GM21619 (cell line): ENCODE measurements around the gene STIM1.
"Not testable (repeated sequence)": the region's sequence is repeated elsewhere in the genome, so short reads cannot be mapped to it uniquely, and the experiment has no call there.

Experiments used
- ATAC-seq: cut with Tn5 transposase; IDR thresholded peaks from one replicate; pipeline ENCODE4 v1.9.1; 2021; ENCODE audit not compliant: unreplicated experiment

STIM1 gene

GRCh38 chr11:3879967-3880542 is 24.6 kb downstream of the STIM1 start:
- ATAC-seq, result peak; percentile 43

- peak; percentile 32 for ATAC-seq
Measured at GRCh38 chr11:3880724-3881123, 25.3 kb downstream of the STIM1 start.

- no peak for ATAC-seq
Measured at GRCh38 chr11:3882655-3883054, 27.2 kb downstream of the STIM1 start.

GRCh38 chr11:3885855-3886254 is 30.4 kb downstream of the STIM1 start:
- no peak for ATAC-seq

GRCh38 chr11:3886985-3887384 is 31.5 kb downstream of the STIM1 start:
- no peak for ATAC-seq

- ATAC-seq, result no peak
Measured at GRCh38 chr11:3888876-3889275, 33.4 kb downstream of the STIM1 start.

GRCh38 chr11:3890014-3890413 is 34.5 kb downstream of the STIM1 start:
- no peak for ATAC-seq

- ATAC-seq, result no peak
Measured at GRCh38 chr11:3890806-3891205, 35.3 kb downstream of the STIM1 start.

GRCh38 chr11:3891751-3892150 is 36.3 kb downstream of the STIM1 start:
- ATAC-seq, result no peak

- no peak for ATAC-seq
Measured at GRCh38 chr11:3892156-3892555, 36.7 kb downstream of the STIM1 start.

GRCh38 chr11:3893311-3893710 is 37.8 kb downstream of the STIM1 start:
- no peak for ATAC-seq

GRCh38 chr11:3894128-3894731 is 38.8 kb downstream of the STIM1 start:
- peak; percentile 99 for ATAC-seq

GRCh38 chr11:3896644-3897043 is 41.2 kb downstream of the STIM1 start:
- ATAC-seq, result no peak

- not testable (repeated sequence) for ATAC-seq
Measured at GRCh38 chr11:3900230-3900629, 44.8 kb downstream of the STIM1 start.

- ATAC-seq, result no peak
Measured at GRCh38 chr11:3901249-3902025, 46.0 kb downstream of the STIM1 start.

GRCh38 chr11:3902441-3902840 is 47.0 kb downstream of the STIM1 start:
- no peak for ATAC-seq

GRCh38 chr11:3903207-3903896 is 47.9 kb downstream of the STIM1 start:
- no peak for ATAC-seq

- ATAC-seq, result no peak
Measured at GRCh38 chr11:3904228-3904627, 48.8 kb downstream of the STIM1 start.

- peak; percentile 66 for ATAC-seq
Measured at GRCh38 chr11:3905080-3905953, 49.9 kb downstream of the STIM1 start.

GRCh38 chr11:3906166-3906565 is 50.7 kb downstream of the STIM1 start:
- no peak for ATAC-seq

- ATAC-seq, result no peak
Measured at GRCh38 chr11:3907590-3907989, 52.1 kb downstream of the STIM1 start.
